ENCODE measurements around the gene TYK2. TPM values are rescaled to one million over a fixed set of nuclear protein-coding genes. Genes with fewer than 3 reads are reported as not detected.
"Not testable (repeated sequence)": the region's sequence is repeated elsewhere in the genome, so short reads cannot be mapped to it uniquely, and the experiment has no call there.

Gene TYK2
- total RNA-seq, 2 experiments from 2014 or later: 277 to 296 TPM

DNA sequence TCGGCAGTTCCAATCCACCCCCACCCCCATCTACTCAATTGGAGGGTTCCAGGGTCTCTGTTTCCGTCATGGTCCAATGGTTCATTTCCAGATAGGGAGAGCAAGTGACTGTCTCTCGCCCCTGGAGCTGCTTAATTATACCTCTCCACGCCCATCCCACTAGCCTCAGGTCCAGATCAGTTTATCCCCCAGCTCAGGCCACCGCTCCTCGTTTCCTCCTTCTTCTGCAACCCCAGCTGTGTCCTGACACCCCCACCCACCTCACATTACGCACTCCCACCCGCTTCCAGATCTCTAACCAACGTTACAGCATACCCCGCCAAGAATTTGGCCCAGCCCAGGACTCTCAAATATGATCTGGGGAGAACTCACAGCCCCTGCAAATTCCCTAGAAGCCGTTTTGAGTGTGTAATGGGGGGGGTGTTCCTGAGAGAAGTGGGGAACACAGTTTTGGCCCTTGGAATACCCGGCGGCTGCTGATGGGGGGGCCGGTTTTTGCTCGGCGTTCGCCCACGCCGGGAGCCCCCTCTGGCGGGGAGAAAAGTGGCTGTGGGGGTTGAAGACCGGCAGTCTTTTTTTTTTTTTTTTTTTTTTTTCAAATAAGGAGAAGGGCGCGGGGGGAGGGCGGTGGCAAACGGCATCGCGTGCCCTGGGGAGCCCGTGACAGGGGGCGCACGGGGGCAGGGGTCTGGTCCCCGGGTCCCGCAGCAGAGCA lies 38.3 kb upstream of the TYK2 start:
- ATAC-seq (no peak), DNase-seq (peak; percentile 66)
- CTCF ChIA-PET: interaction anchor here (1.0 to 23.2 kb wide), 11 partner anchors 4 to 158 kb away, joined by 3 to 1020 read pairs (median 8); partner anchors contain the start of genes CDC37, ICAM1, PDE4A and TYK2
- Mint-ChIP-seq H3K27ac (peak overlapping the region; percentile 79), H3K27me3 (peaks cover 4% of the 10 kb centered on the region), H3K4me1 (peaks cover 64% of the 10 kb centered on the region), H3K4me3 (peak overlapping the region; percentile 85), H3K9me3 (ENCODE audit: low read depth) (no peaks in the 10 kb centered on the region), H3K36me3 (peaks cover 15% of the 10 kb centered on the region)

DNA sequence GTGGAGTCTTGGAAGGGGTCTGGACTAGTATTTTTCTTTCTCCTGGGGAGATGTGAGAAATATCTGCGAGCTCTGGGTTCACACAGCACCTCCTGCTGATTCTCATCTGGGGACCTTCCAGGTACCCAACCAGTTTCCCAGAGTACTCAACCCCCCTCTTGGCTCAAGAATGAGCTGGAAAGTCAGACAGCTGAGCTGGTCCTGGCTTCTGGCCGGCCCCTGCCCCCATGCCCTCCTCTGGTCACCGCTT lies 37.8 kb upstream of the TYK2 start:
- ATAC-seq (no peak), DNase-seq (no peak)
- peaks cover 62% of the 10 kb centered on the region for H3K4me1 Mint-ChIP-seq
- peak overlapping the region; percentile 79 for H3K27ac Mint-ChIP-seq
- CTCF ChIA-PET: interaction anchor here (1.0 to 23.2 kb wide), 11 partner anchors 4 to 158 kb away, joined by 3 to 1020 read pairs (median 8); partner anchors contain the start of genes CDC37, ICAM1, PDE4A and TYK2
- peak overlapping the region; percentile 85 for H3K4me3 Mint-ChIP-seq
- no peaks in the 10 kb centered on the region for H3K9me3 Mint-ChIP-seq (ENCODE audit: low read depth)
- peaks cover 4% of the 10 kb centered on the region for H3K27me3 Mint-ChIP-seq
- peaks cover 15% of the 10 kb centered on the region for H3K36me3 Mint-ChIP-seq

DNA sequence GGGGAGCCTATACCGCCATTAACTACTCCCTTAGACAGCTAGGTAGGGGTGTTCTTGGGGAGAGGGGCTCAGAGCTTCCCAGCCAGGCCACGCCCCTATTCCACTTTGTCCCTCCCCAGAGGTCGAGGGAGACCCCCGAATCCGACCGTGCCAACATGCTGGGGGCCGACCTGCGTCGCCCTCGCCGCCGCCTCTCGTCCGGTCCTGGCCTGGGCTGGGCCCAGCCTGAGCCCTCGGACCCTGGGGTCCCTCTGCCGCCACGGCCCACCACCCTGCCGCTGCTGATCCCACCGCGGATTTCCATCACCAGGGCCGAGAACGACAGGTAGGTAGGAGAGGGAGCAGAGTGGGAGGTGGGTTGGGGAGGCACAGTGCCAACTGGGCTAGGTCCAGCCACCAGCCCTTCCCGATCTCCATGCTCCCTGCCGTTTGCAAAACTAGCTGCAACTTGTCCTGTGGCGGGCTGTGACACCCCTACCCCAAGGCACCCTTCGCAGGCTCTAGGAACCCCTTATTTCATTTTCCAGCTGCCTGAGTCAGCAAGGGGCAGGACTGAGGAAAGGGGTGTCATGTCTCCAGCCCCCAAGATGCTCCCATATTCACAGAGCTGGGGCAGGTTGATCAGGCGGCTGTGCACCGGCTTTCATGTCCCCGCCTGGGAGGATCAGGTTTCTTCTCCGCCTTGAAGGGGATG lies 37.3 kb upstream of the TYK2 start:
- Mint-ChIP-seq H3K9me3 (ENCODE audit: low read depth) (no peaks in the 10 kb centered on the region), H3K27ac (peak overlapping the region; percentile 79), H3K36me3 (peaks cover 15% of the 10 kb centered on the region), H3K27me3 (peaks cover 4% of the 10 kb centered on the region), H3K4me1 (peaks cover 61% of the 10 kb centered on the region), H3K4me3 (peak overlapping the region; percentile 85)
- peak; percentile 54 for DNase-seq
- CTCF ChIA-PET: interaction anchor here (0.6 to 23.2 kb wide), 18 partner anchors 5 to 342 kb away, joined by 3 to 1020 read pairs (median 6); partner anchors contain the start of genes CDC37, ICAM1, PDE4A and TYK2
- no peak for ATAC-seq

DNA sequence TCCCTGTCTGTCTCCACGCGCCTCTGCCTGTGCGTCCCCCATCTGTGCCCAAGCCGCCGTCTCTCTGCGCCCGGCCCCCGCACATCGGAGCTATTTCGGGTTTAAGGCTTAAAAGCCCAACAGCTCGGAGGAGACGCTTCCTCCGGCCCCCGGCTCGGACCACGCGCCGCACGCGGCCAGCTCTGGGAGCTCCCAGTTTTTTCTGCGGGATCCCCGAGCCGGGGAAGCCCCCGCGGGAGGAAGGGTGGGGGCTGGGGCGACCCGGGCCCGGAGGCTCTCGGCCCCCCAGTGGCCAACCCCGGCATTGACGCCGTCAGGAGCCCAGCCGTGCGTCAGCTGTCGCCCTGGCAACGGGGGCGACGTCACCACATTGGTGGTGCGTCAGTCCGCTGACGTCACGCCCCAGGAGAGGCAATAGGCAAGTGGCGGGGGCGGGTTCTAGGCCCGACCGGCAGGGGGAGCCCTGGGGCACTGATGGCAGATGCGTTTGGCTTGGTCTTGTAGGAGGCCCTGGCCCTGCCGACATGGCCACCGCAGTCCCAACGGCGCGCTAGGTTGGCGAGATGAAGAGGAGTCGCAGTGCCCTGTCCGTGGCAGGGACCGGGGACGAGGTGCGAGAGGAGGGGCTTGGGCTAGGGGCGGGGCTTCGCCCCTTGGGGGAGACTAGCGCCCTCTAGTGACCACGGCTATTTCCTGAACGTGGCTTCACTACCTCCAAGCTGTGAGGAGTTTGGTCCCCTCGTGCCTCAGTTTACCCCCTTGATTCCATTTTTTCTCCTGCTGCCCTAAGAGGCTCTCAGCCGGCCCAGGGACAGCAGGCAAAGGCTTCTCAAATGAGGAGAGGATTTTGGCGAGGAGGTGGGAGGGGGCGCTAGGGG lies 36.2 kb upstream of the TYK2 start:
- H3K27me3 Mint-ChIP-seq: peaks cover 4% of the 10 kb centered on the region
- H3K9me3 Mint-ChIP-seq (ENCODE audit: low read depth): no peaks in the 10 kb centered on the region
- DNase-seq (peak; percentile 98), ATAC-seq (peak; percentile 48)
- H3K4me3 Mint-ChIP-seq: peak overlapping the region; percentile 76
- peak overlapping the region; percentile 95 for H3K27ac Mint-ChIP-seq
- H3K4me1 Mint-ChIP-seq: peaks cover 61% of the 10 kb centered on the region
- CTCF ChIA-PET: interaction anchor here (0.6 to 23.2 kb wide), 27 partner anchors 6 to 343 kb away, joined by 3 to 1020 read pairs (median 6); partner anchors contain the start of genes CDC37, ICAM1, PDE4A and RAVER1
- peaks cover 14% of the 10 kb centered on the region for H3K36me3 Mint-ChIP-seq

DNA sequence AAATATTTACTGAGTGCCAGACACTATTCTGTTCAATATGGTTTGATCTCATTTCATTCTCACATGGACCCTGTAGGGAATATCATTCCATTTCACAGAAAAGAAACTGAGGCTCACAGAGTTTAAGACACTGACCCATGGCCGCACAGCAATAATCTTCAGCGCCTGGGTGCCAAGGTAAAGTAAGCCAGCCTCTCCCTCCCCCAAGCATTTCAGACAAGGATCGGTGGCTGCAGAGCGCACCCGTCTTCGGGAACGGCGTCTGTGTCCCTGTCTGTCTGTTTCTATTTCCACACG lies 35.7 kb upstream of the TYK2 start:
- H3K27ac Mint-ChIP-seq: peak overlapping the region; percentile 95
- peak overlapping the region; percentile 76 for H3K4me3 Mint-ChIP-seq
- peaks cover 4% of the 10 kb centered on the region for H3K27me3 Mint-ChIP-seq
- ATAC-seq (no peak), DNase-seq (no peak)
- CTCF ChIA-PET: interaction anchor here (0.7 to 23.2 kb wide), 19 partner anchors 6 to 312 kb away, joined by 3 to 1020 read pairs (median 6); partner anchors contain the start of genes CDC37, ICAM1, PDE4A and RAVER1
- H3K4me1 Mint-ChIP-seq: peaks cover 62% of the 10 kb centered on the region
- H3K9me3 Mint-ChIP-seq (ENCODE audit: low read depth): no peaks in the 10 kb centered on the region
- peaks cover 14% of the 10 kb centered on the region for H3K36me3 Mint-ChIP-seq

DNA sequence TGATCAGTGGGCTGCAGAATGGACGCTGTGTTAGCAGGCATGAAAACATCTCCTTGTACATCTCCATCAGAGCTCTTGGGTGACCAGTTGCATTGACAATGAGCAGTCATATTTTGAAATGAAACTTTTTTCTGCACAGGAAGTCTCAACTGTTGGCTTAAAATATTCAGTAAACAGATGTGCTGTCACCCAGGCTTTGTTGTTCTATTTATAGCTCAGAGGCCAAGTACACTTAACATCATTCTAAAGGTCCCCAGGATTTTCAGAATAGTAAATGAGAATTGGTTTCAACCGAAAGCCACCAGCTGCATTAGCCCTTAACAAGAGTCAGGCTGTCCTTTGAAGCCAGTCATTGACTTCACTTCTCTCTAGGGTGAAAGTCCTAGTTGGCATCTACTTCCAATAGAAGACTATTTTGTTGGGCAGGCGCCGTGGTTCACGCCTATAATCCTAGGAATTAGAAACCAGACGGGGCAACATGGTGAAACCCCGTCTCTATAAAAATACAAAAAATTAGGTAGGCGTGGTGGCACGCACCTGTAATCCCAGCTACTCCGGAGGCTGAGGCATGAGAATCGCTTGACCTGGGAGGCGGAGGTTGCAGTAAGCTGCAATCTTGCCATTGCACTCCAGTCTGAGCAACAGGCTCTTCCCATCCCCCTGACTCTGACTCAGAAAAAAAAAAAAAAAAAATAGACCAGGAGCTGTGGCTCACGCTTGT lies 32.0 kb upstream of the TYK2 start:
- Mint-ChIP-seq H3K4me1 (peaks cover 77% of the 10 kb centered on the region), H3K27me3 (no peaks in the 10 kb centered on the region), H3K36me3 (peaks cover 22% of the 10 kb centered on the region), H3K27ac (peak overlapping the region; percentile 99), H3K4me3 (peak overlapping the region; percentile 51), H3K9me3 (ENCODE audit: low read depth) (no peaks in the 10 kb centered on the region)
- DNase-seq (peak; percentile 74), ATAC-seq (peak; percentile 57)
- CTCF ChIA-PET: interaction anchor here (1.0 to 23.2 kb wide), 12 partner anchors 4 to 162 kb away, joined by 3 to 1020 read pairs (median 4); partner anchors contain the start of genes CDC37 and PDE4A

DNA sequence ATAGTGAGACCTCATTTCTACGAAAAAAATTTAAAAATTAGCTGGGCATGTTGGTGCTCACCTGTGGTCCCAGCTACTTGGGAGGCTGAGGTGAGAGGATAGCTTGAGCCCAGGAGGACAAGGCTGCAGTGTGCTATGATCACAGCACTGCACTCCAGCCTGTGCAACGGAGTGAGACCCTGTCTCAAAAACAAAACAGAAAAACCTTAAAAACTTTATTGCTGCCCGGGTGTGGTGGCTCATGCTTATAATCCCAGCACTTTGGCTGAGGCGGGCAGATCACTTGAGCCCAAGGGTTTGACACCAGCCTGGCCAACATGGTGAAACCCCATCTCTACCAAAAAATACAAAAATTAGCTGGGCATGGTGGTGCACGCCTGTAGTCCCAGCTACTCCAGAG lies 30.9 kb upstream of the TYK2 start:
- Mint-ChIP-seq H3K36me3 (peaks cover 24% of the 10 kb centered on the region), H3K4me1 (peaks cover 79% of the 10 kb centered on the region), H3K27ac (peak overlapping the region; percentile 99)
- not testable (repeated sequence) for H3K4me3 Mint-ChIP-seq; H3K27me3 Mint-ChIP-seq; H3K9me3 Mint-ChIP-seq (ENCODE audit: low read depth); DNase-seq; ATAC-seq
- CTCF ChIA-PET: interaction anchor here (1.0 to 23.2 kb wide), 6 partner anchors 3 to 142 kb away, joined by 3 to 1020 read pairs (median 7); partner anchors contain the start of genes CDC37 and PDE4A

DNA sequence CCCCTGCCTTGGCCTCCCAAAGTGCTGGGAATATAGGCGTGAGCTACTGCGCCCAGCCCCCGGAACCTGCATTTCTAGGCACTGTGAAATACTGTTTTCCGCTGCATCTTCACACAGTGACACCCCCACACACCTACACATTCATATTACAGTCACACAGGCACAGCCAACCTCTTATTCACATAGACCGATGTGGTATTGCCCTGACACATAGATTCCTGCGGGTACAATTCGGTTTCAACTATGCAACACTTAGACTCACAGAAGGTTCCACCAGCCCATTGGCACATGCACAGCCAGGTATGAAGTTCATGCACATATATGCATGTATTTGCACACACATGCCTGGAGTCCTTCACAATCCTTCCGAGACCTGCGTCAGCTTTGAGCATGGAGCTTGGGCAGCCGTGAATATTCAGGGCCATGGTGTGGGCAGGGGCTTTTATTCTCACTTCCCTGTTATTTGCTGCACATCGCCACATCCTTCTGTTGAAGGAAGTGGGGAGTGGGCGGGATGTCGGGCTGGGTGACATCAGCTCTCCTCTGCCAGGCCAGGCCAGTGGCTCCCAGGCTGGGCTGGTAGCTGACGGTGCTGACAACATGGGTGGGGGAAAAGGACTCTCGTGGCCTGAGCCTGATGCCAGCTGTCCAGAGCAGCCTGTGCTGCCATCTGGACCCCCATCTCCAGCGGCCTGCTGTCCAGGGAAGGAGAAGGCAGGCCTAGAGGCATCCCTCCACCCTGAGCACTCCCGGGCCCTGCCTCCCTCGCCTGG lies 28.3 kb upstream of the TYK2 start:
- Mint-ChIP-seq H3K9me3 (ENCODE audit: low read depth) (no peaks in the 10 kb centered on the region), H3K27me3 (no peaks in the 10 kb centered on the region), H3K4me3 (peak overlapping the region; percentile 78), H3K4me1 (peaks cover 77% of the 10 kb centered on the region), H3K36me3 (peaks cover 18% of the 10 kb centered on the region), H3K27ac (peak overlapping the region; percentile 99)
- peak; percentile 93 for DNase-seq
- ATAC-seq: peak; percentile 42
- CTCF ChIA-PET: interaction anchor here (1.0 to 23.2 kb wide), 8 partner anchors 14 to 236 kb away, joined by 3 to 1020 read pairs (median 4); partner anchors contain the start of genes ICAM1 and PDE4A

DNA sequence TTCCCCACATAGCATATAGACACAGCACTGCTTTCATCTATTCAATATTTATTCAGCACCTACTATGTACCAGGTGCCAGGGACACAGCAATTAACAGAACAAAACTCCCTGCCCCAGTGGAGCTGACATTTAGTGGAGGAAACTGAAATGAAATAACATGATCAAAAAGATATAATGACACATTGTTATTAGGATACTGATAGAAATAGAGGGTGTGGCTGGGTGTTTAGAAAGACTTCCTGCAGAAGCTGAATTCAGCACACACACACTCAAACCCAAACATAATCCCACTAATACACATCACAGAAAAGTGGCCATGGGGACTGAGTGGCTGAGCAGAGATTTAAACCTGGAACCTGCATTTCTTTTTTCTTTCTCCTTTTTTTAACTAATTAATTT lies 26.7 kb upstream of the TYK2 start:
- CTCF ChIA-PET: interaction anchor here (1.2 to 23.2 kb wide), 7 partner anchors 15 to 163 kb away, joined by 3 to 1020 read pairs (median 20); partner anchors contain the start of genes CDKN2D and PDE4A
- H3K36me3 Mint-ChIP-seq: peaks cover 21% of the 10 kb centered on the region
- DNase-seq (no peak), ATAC-seq (no peak)
- H3K27me3 Mint-ChIP-seq: no peaks in the 10 kb centered on the region
- H3K9me3 Mint-ChIP-seq (ENCODE audit: low read depth): no peaks in the 10 kb centered on the region
- peak overlapping the region; percentile 53 for H3K4me3 Mint-ChIP-seq
- H3K27ac Mint-ChIP-seq: peak overlapping the region; percentile 93
- peaks cover 70% of the 10 kb centered on the region for H3K4me1 Mint-ChIP-seq

DNA sequence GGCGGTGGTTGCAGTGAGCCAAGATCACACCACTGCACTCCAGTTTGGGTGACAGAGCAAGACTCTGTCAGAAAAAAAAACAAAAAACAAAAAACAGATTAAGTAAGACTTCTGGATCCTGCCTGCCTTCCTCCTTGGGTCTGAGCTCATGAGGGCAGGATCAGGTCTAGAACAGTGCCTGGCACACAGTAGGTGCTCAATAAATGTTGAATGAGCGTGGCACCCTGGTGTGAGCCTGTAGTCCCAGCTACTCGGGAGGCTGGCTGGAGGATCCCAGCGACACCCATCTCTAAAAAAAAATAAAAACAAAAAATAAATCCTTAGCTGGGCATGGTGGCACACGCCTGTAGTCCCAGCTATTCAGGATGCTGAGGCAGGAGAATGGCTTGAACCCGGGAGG lies 25.8 kb upstream of the TYK2 start:
- Mint-ChIP-seq H3K9me3 (ENCODE audit: low read depth) (no peaks in the 10 kb centered on the region), H3K4me3 (peak overlapping the region; percentile 97), H3K27ac (peak overlapping the region; percentile 93), H3K4me1 (peaks cover 69% of the 10 kb centered on the region), H3K27me3 (no peaks in the 10 kb centered on the region), H3K36me3 (peaks cover 20% of the 10 kb centered on the region)
- CTCF ChIA-PET: interaction anchor here (0.6 to 23.2 kb wide), 18 partner anchors 15 to 294 kb away, joined by 3 to 1020 read pairs (median 5); partner anchors contain the start of genes CDKN2D, ICAM1, PDE4A and RAVER1
- DNase-seq (no peak), ATAC-seq (no peak)

DNA sequence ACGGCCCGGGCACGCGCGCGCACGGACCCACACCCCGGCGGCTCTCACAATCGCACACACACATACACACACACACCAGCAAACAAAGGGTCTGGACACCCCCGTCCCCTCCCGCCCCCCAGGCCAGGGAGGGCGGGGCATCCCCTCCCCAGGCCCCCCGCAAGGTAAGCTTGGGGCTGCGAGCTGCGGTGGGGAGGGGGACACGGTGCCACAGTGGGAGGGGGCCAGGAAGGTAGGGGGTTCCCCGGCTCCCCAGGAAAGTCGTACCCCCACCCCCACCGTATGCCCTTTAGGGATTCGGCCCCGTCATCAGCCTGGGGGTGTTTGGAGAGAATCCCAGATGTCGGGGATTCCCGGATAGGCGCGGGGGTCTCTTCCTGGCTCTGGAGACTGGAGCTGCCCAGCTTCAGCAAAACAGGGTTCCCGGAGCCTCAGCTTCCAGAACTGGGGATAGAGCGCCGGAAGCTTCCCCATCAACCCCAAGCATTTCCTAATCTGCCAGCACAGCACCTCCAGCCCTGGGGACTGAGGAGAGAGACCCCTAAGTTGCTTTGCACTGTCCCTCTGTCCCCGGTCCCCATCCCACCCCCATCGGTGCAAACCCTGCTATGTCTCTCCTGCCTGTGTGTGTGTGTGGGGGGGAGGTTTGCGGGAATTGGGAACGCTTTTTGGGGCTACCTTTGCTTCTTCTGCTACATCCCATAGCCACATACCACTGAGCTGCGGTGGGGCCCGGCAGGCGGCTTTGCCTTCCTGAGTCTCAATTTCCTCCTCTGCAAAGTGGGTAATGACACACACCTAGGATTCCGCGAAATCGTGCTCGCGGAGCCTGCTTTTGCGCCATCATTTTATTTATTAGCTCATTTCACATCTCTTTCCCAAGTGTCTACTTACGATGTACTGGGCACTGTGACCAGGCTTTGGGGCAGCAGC lies 24.8 kb upstream of the TYK2 start:
- ATAC-seq: no peak
- CTCF ChIA-PET: interaction anchor here (0.6 to 23.2 kb wide), 27 partner anchors 12 to 297 kb away, joined by 3 to 1020 read pairs (median 5); partner anchors contain the start of genes CDKN2D, ICAM1, PDE4A and RAVER1

More for the DNA sequence above, 24.8 kb upstream of the TYK2 start:
- peak; percentile 89 for DNase-seq
- Mint-ChIP-seq H3K27ac (peak overlapping the region; percentile 93), H3K9me3 (ENCODE audit: low read depth) (no peaks in the 10 kb centered on the region), H3K27me3 (no peaks in the 10 kb centered on the region), H3K4me1 (peaks cover 70% of the 10 kb centered on the region), H3K36me3 (peaks cover 20% of the 10 kb centered on the region), H3K4me3 (peak overlapping the region; percentile 97)

Data from activated CD8-positive, alpha-beta memory T cell treated with anti-CD3 and anti-CD28 coated beads, Interleukin-2, amount 10 ng/mL, durations not matched to agents 7 days and 5 days (primary cell).